Endothelial cell of umbilical vein (primary cell): Measurements from ENCODE around the gene LCOR. TPM values are rescaled to one million over a fixed set of nuclear protein-coding genes. Genes with fewer than 3 reads are reported as not detected.

Experiments used
- BruUV-seq: library from RNA; stranded (reverse); fragments of 400-500 nt; replicated peaks from 2 replicates; lab custom pipeline; 2021; lab: Mats Ljungman, UMichigan
- CTCF ChIA-PET: fragments of 300-600, 350-600 bp; sonication (Branson Sonifier 250); formaldehyde crosslinking; loops from one replicate; lab custom pipeline; 2021; ENCODE audit warnings: antibody characterized with exemption, inconsistent platforms; lab: Charles Lee
- POLR2A ChIA-PET: fragments of 300-600, 350-600 bp; sonication (Branson Sonifier 250); formaldehyde crosslinking; loops from one replicate; lab custom pipeline; 2021; ENCODE audit warnings: antibody characterized with exemption, inconsistent platforms; lab: Charles Lee
- DNase-seq: peaks from one replicate; pipeline ENCODE4 v3.0.0-alpha.2; 2011; ENCODE audit warnings: low read depth, low spot score
- FAIRE-seq: peaks from 2 replicates; lab custom pipeline; 2011; peaks lifted over from hg19 to GRCh38; lab: Jason Lieb, UNC
- H2AFZ ChIP-seq: 2 replicates; pipeline ENCODE4 v1.6.0; 2012; ENCODE audit warnings: low read depth, low read length, control low read depth, inconsistent platforms
- H3K27ac ChIP-seq: 2 replicates; pipeline ENCODE4 v1.5.1; 2011; ENCODE audit warnings: low read depth, mild to moderate bottlenecking, control low read depth, low read length, moderate library complexity; ENCODE audit not compliant: insufficient read depth
- H3K27me3 ChIP-seq, 2 experiments: 2 replicates each; pipeline versions ENCODE4 v1.6.0 to v1.6.1; 2011; ENCODE audit warnings: low read length in 2 of 2, mixed read lengths in 1 of 2; ENCODE audit not compliant: control insufficient read depth in 2 of 2, insufficient read depth in 2 of 2
- H3K36me3 ChIP-seq, 2 experiments: 2 replicates in 1 of 2; 3 replicates in 1 of 2; pipeline ENCODE4 v1.5.1; 2011; ENCODE audit warnings: low read length in 2 of 2, mild to moderate bottlenecking in 1 of 2, moderate library complexity in 1 of 2; ENCODE audit not compliant: control insufficient read depth in 2 of 2, insufficient read depth in 2 of 2; ENCODE audit errors: extremely low read depth in 1 of 2
- H3K4me1 ChIP-seq: 3 replicates; pipeline ENCODE4 v1.5.1; 2011; ENCODE audit warnings: mild to moderate bottlenecking, low read length; ENCODE audit not compliant: control insufficient read depth, insufficient read depth; ENCODE audit errors: extremely low read depth
- H3K4me2 ChIP-seq: 2 replicates; pipeline ENCODE4 v1.6.1; 2011; ENCODE audit warnings: low read length, control low read depth, mixed read lengths; ENCODE audit not compliant: insufficient read depth
- H3K4me3 ChIP-seq, 3 experiments: fragments of 200-600 bp in 1 of 3; sonication (generic), shearing (Covaris generic) in 1 of 3; replicated peaks in 1 of 3; 2 replicates each; pipeline ENCODE4 v1.5.1; 2011 to 2016; ENCODE audit warnings: control low read depth in 3 of 3, low read length in 3 of 3, mild to moderate bottlenecking in 2 of 3, inconsistent platforms in 1 of 3, low read depth in 1 of 3, moderate library complexity in 1 of 3; ENCODE audit not compliant: insufficient read depth in 1 of 3
- H3K79me2 ChIP-seq: 2 replicates; pipeline ENCODE4 v1.6.0; 2012; ENCODE audit warnings: low read length, inconsistent platforms; ENCODE audit not compliant: control insufficient read depth, insufficient read depth
- H3K9ac ChIP-seq: replicated peaks from 2 replicates; pipeline ENCODE3; 2011; ENCODE audit warnings: low read length, control low read depth; ENCODE audit not compliant: insufficient read depth; ENCODE audit errors: extremely low read depth
- H3K9me1 ChIP-seq: replicated peaks from 3 replicates; pipeline ENCODE4 v1.6.0; 2011; ENCODE audit warnings: mild to moderate bottlenecking, low read length; ENCODE audit not compliant: control insufficient read depth, insufficient read depth; ENCODE audit errors: extremely low read depth
- H3K9me3 ChIP-seq: replicated peaks from 2 replicates; pipeline ENCODE4 v1.5.1; 2012; ENCODE audit warnings: low read length, inconsistent platforms; ENCODE audit not compliant: control insufficient read depth, insufficient read depth
- H4K20me1 ChIP-seq: replicated peaks from 2 replicates; pipeline ENCODE3; 2011; ENCODE audit warnings: mild to moderate bottlenecking, low read length; ENCODE audit not compliant: control insufficient read depth, insufficient read depth; ENCODE audit errors: extremely low read depth
- EZH2 ChIP-seq: IDR thresholded peaks from 2 replicates; pipeline ENCODE4 v1.6.1; 2012; ENCODE audit warnings: borderline replicate concordance, low read depth, mild to moderate bottlenecking, moderate library complexity, low read length, inconsistent platforms; ENCODE audit not compliant: severe bottlenecking
- FOS ChIP-seq: IDR thresholded peaks from 2 replicates; pipeline ENCODE4 v1.6.1; 2011; ENCODE audit warnings: mild to moderate bottlenecking, low read length, moderate library complexity, borderline replicate concordance; ENCODE audit not compliant: insufficient read depth
- GATA2 ChIP-seq: IDR thresholded peaks from 2 replicates; pipeline ENCODE4 v1.7.0; 2011; ENCODE audit warnings: low read depth, mild to moderate bottlenecking, moderate library complexity, mixed read lengths, low read length; ENCODE audit not compliant: insufficient read length, insufficient read depth
- JUN ChIP-seq: IDR thresholded peaks from 2 replicates; pipeline ENCODE4 v1.6.1; 2011; ENCODE audit warnings: borderline replicate concordance, low read depth; ENCODE audit not compliant: insufficient read length, insufficient read depth
- MAX ChIP-seq: IDR thresholded peaks from 2 replicates; pipeline ENCODE4 v1.6.1; 2011; ENCODE audit not compliant: insufficient read depth, insufficient read length
- MYC ChIP-seq: IDR thresholded peaks from one replicate; pipeline ENCODE4 v1.6.1; 2011; ENCODE audit warnings: mild to moderate bottlenecking, low read depth, low read length
- POLR2A ChIP-seq: IDR thresholded peaks from 2 replicates; pipeline ENCODE4 v1.6.1; 2012; ENCODE audit warnings: low read depth, mild to moderate bottlenecking, control low read depth, low read length
- POLR2AphosphoS5 ChIP-seq: IDR thresholded peaks from 2 replicates; pipeline ENCODE4 v1.6.1; 2012; ENCODE audit warnings: low read depth, mild to moderate bottlenecking, control low read depth, low read length, moderate library complexity; ENCODE audit not compliant: insufficient read depth
- dilution Hi-C: fragments of 300-500 bp; cut with MboI; formaldehyde crosslinking; loops from one replicate; pipeline ENCODE4 v1.15.0; 2019; ENCODE audit warnings: low sequenced_read_pairs; ENCODE audit not compliant: extremely low pct_ligation_motif_present
- intact Hi-C: fragments of 100-400 bp; cut with micrococcal nuclease; formaldehyde crosslinking; loops from one replicate; pipeline ENCODE4 v1.10.0; 2022
- polyA plus RNA-seq, 4 experiments: library from polyadenylated mRNA; depleted of rRNA in 3 of 4; stranded (reverse) in 3 of 4; unstranded in 1 of 4; fragments of >200 nt; gene quantifications; 2 replicates each; pipeline versions ENCODE4 v1.2.1 to v1.2.3, GENCODE V29; 2011 to 2012; ENCODE audit warnings: missing spikeins in 1 of 4
- total RNA-seq: library from RNA; stranded (reverse); gene quantifications from 2 replicates; pipeline ENCODE4 v1.2.3, GENCODE V29; 2021
- TF ChIP-seq, protein P1 (sequence below), 2 donors: IDR thresholded peaks; 1 replicate in 1 of 2; 2 replicates in 1 of 2; pipeline ENCODE4 v1.5.1; 2011; ENCODE audit warnings: low read length in 2 of 2, mild to moderate bottlenecking in 2 of 2, moderate library complexity in 2 of 2, control low read depth in 1 of 2, inconsistent platforms in 1 of 2, low read depth in 1 of 2; ENCODE audit not compliant: insufficient read depth in 1 of 2; ENCODE audit errors: extremely low read depth in 1 of 2

Gene LCOR
- total and polyA plus RNA-seq, 2 donors (not counting 3 experiments of a cell fraction or from before 2014, with no cell fraction given): 11.6 to 39.0 TPM

- Histone ChIP-seq H3K27ac (no peak overlapping the region), H3K4me1 (no peaks in the 10 kb centered on the region), H3K36me3 (no peaks in the 10 kb centered on the region), H3K79me2 (peaks cover 86% of the 10 kb centered on the region), H3K4me3 (no peak overlapping the region), H4K20me1 (peaks cover 2% of the 10 kb centered on the region), H3K4me2 (no peak overlapping the region), H2AFZ (no peak overlapping the region), H3K27me3 (no peaks in the 10 kb centered on the region), H3K9me3 (no peaks in the 10 kb centered on the region), H3K9ac (no peak overlapping the region), H3K9me1 (no peaks in the 10 kb centered on the region)
- ChIA-PET CTCF (no interaction called here), POLR2A (no interaction called here)
- no peak for FAIRE-seq
- TF ChIP-seq EZH2 (no peak), JUN (no peak), MYC (no peak), POLR2A (no peak), POLR2AphosphoS5 (no peak), MAX (no peak), GATA2 (no peak), FOS (no peak)
- TF ChIP-seq, protein P1, sequence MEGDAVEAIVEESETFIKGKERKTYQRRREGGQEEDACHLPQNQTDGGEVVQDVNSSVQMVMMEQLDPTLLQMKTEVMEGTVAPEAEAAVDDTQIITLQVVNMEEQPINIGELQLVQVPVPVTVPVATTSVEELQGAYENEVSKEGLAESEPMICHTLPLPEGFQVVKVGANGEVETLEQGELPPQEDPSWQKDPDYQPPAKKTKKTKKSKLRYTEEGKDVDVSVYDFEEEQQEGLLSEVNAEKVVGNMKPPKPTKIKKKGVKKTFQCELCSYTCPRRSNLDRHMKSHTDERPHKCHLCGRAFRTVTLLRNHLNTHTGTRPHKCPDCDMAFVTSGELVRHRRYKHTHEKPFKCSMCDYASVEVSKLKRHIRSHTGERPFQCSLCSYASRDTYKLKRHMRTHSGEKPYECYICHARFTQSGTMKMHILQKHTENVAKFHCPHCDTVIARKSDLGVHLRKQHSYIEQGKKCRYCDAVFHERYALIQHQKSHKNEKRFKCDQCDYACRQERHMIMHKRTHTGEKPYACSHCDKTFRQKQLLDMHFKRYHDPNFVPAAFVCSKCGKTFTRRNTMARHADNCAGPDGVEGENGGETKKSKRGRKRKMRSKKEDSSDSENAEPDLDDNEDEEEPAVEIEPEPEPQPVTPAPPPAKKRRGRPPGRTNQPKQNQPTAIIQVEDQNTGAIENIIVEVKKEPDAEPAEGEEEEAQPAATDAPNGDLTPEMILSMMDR (IDR thresholded peaks at IDR 0.05; ENCODE audit: extremely low read depth in 1 of 2, insufficient read depth in 1 of 2, low read depth in 1 of 2, low read length in 2 of 2): no peak
- no TSS peak for BruUV-seq
- dilution Hi-C loops (no loop called here), intact Hi-C loops (no loop called here)
- no peak for DNase-seq
These were observed 19.2 kb downstream of the LCOR start for GRCh38 chr10:96851281-96851680.
